Measurements from ENCODE around the gene RHOH. TPM values are rescaled to one million over a fixed set of nuclear protein-coding genes. Genes with fewer than 3 reads are reported as not detected.

The RHOH gene
- total RNA-seq, 1 experiment from 2014 or later: not detected

- Histone ChIP-seq H3K36me3 (ENCODE audit: low read depth) (no peaks in the 10 kb centered on the region), H3K4me2 (no peak overlapping the region), H3K27ac (no peak overlapping the region), H3K79me2 (ENCODE audit: low read depth) (no peaks in the 10 kb centered on the region), H3K4me3 (no peak overlapping the region), H3K4me1 (replicated peaks; ENCODE audit: insufficient read depth) (no peaks in the 10 kb centered on the region), H4K20me1 (ENCODE audit: insufficient read depth) (no peaks in the 10 kb centered on the region), H3F3A (ENCODE audit: insufficient read depth, low read depth) (no peaks in the 10 kb centered on the region), H3K9me3 (ENCODE audit: insufficient read depth, low read depth) (no peaks in the 10 kb centered on the region), H3K27me3 (ENCODE audit: insufficient read depth, low read depth) (no peaks in the 10 kb centered on the region), H3K9me2 (ENCODE audit: insufficient read depth) (no peaks in the 10 kb centered on the region; the same call in 1 of the 2 replicates), H2AFZ (no peak overlapping the region)
- TF ChIP-seq EZH2 (IDR thresholded peaks at IDR 0.05; ENCODE audit: low read depth) (no peak), CTCF (conservative IDR thresholded peaks at IDR 0.05) (no peak)
- ChIA-PET CTCF (interaction anchor here (0.6 kb wide), 1 partner anchor 149 kb away, joined by 3 read pairs; no protein-coding TSS in a partner anchor), POLR2A (ENCODE audit: unreplicated experiment) (no interaction called here)
- intact Hi-C loops (cut with micrococcal nuclease; ENCODE audit: unreplicated experiment): no loop called here
- DNase-seq: no peak
- BruUV-seq (replicated peaks): no TSS peak
Observed at GRCh38 chr4:40160258-40160657, 36.6 kb upstream of the RHOH start.

- ChIA-PET POLR2A (ENCODE audit: unreplicated experiment) (no interaction called here), CTCF (no interaction called here)
- intact Hi-C loops (cut with micrococcal nuclease; ENCODE audit: unreplicated experiment): no loop called here
- H3K79me2 ChIP-seq (ENCODE audit: low read depth): no peaks in the 10 kb centered on the region
- no peak overlapping the region for H3K4me3 ChIP-seq
- no peaks in the 10 kb centered on the region for H3K36me3 ChIP-seq (ENCODE audit: low read depth)
- no peaks in the 10 kb centered on the region for H4K20me1 ChIP-seq (ENCODE audit: insufficient read depth)
- no peak overlapping the region for H2AFZ ChIP-seq
- H3K9me3 ChIP-seq (ENCODE audit: insufficient read depth, low read depth): no peaks in the 10 kb centered on the region
- no peak overlapping the region for H3K4me2 ChIP-seq
- no peak for DNase-seq
- H3K27me3 ChIP-seq (ENCODE audit: insufficient read depth, low read depth): no peaks in the 10 kb centered on the region
- H3K9me2 ChIP-seq (ENCODE audit: insufficient read depth): no peaks in the 10 kb centered on the region; the same call in 1 of the 2 replicates
- no peaks in the 10 kb centered on the region for H3K4me1 ChIP-seq (replicated peaks; ENCODE audit: insufficient read depth)
- no peak for TF ChIP-seq CTCF (conservative IDR thresholded peaks at IDR 0.05)
- no peak for TF ChIP-seq EZH2 (IDR thresholded peaks at IDR 0.05; ENCODE audit: low read depth)
- H3K27ac ChIP-seq: no peak overlapping the region
- BruUV-seq (replicated peaks): no TSS peak
- no peaks in the 10 kb centered on the region for H3F3A ChIP-seq (ENCODE audit: insufficient read depth, low read depth)
Observed at GRCh38 chr4:40164459-40164858, 32.4 kb upstream of the RHOH start.

GRCh38 chr4:40165916-40166315 lies 30.9 kb upstream of the RHOH start:
- Histone ChIP-seq H3F3A (ENCODE audit: insufficient read depth, low read depth) (no peaks in the 10 kb centered on the region), H3K36me3 (ENCODE audit: low read depth) (no peaks in the 10 kb centered on the region), H4K20me1 (ENCODE audit: insufficient read depth) (no peaks in the 10 kb centered on the region), H3K27me3 (ENCODE audit: insufficient read depth, low read depth) (no peaks in the 10 kb centered on the region), H3K4me3 (no peak overlapping the region), H3K9me2 (ENCODE audit: insufficient read depth) (no peaks in the 10 kb centered on the region; the same call in 1 of the 2 replicates), H3K4me1 (replicated peaks; ENCODE audit: insufficient read depth) (no peaks in the 10 kb centered on the region), H3K79me2 (ENCODE audit: low read depth) (no peaks in the 10 kb centered on the region), H3K4me2 (no peak overlapping the region), H3K9me3 (ENCODE audit: insufficient read depth, low read depth) (no peaks in the 10 kb centered on the region), H2AFZ (no peak overlapping the region), H3K27ac (no peak overlapping the region)
- intact Hi-C loops (cut with micrococcal nuclease; ENCODE audit: unreplicated experiment): no loop called here
- ChIA-PET POLR2A (ENCODE audit: unreplicated experiment) (interaction anchor here (0.6 kb wide), 1 partner anchor 472 kb away, joined by 18 read pairs; no protein-coding TSS in a partner anchor), CTCF (no interaction called here)
- BruUV-seq (replicated peaks): no TSS peak
- no peak for DNase-seq
- TF ChIP-seq CTCF (conservative IDR thresholded peaks at IDR 0.05): no peak

Data from PC-9 (cell line).